HPDE6-E6E7 (cell line): ENCODE data around the gene KANSL2.
"Not testable (repeated sequence)": the region's sequence is repeated elsewhere in the genome, so short reads cannot be mapped to it uniquely, and the experiment has no call there.

Experiments used
- DNase-seq: peaks from one replicate; pipeline ENCODE4 v3.0.0; 2011; ENCODE audit warnings: missing footprints; ENCODE audit errors: extremely low spot score

Gene KANSL2

DNA sequence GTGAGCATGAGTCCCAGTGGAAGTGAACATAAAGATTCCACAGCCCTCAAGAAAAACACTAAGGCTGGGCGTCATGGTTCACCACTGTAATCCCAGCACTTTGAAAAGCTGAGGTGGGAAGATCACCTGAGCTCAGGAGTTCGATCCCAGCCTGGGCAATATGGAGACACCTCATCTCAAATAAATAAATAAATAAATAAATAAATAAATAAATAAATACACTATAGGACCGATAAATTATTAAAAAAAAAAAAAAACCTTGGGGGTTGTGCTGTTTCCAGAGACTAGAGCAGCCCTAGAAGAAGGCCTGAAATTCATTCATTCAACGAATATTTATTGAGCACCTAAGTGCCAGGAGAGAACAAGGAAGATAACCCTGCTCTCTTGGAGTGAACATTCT lies 1.5 kb upstream of the KANSL2 start:
- DNase-seq: no peak

- DNase-seq: no peak
These were observed 889 bp upstream of the KANSL2 start for GRCh38 chr12:48682927-48683326.

GRCh38 chr12:48682533-48682905 lies 481 bp upstream of the KANSL2 start:
- DNase-seq: not testable (repeated sequence)

DNA sequence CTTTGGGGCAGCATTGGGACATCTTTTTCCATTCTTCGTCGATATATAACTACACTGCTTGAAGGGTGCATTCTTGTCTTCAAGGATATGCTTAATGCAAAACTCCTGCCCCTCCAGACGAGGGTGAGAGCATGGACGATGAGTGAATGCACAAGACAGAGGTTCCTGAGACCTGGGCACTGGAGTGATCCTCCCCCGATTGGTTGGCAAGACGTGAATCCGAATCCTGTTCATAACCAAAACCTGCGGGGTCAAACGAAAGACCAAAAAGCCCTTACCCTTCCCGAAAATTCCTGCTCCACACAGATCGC lies 684 bp downstream of the KANSL2 start:
- DNase-seq: no peak

GRCh38 chr12:48680861-48681260 lies 1.2 kb downstream of the KANSL2 start:
- DNase-seq: no peak

GRCh38 chr12:48678551-48679185 lies 3.4 kb downstream of the KANSL2 start:
- DNase-seq: no peak

DNA sequence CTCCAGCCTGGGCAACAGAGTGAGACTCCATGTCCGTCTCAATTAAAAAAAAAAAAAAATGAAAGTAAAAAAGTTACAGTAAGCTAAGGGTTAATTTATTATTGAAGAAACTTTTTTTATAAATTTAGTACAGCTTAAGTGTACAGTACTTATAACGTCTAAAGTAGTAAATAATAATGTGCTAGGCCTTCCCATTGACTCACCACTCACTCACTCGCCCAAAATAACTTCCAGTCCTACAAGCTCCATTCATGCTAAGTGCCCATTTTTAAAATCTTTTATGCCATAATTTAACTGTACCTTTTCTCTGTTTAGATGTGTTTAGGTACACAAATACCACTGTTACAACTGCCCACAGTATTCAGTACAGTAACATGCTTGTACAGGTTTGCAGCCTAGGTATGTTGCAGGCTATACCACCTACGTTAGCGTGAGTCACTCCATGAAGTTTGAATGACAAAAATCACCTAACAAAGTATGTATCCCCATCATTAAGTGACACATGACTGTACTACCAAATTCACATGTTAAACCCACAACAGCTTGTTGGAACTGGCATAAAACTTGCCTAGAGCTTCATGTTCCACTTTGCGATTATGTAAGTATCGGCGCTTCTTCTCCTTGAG lies 10.7 kb downstream of the KANSL2 start:
- DNase-seq: peak; percentile 27

DNA sequence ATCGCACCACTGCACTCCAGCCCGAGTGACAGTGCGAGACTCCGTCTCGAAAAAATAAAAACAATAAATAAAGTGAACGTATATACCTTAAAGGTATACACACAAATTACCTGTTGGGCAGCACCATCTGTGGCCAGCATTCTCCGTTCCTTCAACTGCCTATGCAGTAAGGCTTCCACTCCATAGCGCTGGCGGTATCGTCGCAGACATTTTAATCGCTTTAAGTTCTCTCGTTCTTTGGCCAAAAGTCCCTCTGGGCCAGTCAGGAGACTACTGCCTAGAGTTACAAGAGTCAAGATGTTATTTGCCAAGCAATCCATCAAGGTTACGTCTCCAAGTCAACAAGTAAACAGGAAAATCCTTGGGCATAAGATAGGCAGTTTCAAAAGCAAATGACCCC lies 13.0 kb downstream of the KANSL2 start:
- no peak for DNase-seq

DNA sequence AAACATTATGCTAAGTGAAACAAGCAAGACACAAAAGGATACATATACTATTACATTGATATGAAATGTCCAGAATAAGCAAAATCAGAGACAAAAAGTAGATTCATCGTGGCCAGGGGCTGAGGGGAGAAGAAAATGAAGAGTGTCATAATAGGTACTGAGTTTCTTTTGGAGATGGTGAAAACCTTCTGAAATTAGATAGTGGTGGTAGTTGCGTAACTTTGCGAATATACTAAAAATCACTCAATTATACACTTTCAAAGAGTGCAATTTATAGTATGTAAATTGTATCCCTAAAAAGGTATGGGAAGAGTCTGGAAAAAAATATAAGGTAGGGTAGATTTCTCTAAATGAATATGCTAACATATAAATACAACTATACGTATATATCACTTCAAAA lies 22.2 kb downstream of the KANSL2 start:
- no peak for DNase-seq

DNA sequence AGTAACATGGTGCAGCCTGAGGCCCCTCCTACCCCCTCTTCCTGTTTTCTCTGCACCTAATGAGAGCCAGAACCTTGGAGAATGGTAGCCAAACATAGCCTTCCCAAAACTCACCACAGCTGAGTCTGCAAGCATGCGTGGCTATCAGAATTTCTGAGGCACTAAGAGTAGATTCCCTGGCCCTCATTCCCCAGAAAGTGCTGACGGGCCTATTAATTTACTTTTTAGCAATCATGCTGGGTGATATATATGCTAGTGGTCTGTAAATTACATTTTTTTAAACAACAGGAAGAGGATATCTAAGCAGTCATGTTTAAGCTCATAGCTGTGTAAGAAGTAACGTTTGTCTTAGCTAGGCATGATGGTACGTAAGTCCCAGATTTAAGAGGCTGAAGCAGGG lies 30.4 kb downstream of the KANSL2 start:
- no peak for DNase-seq

GRCh38 chr12:48645354-48645753 lies 36.7 kb downstream of the KANSL2 start:
- DNase-seq: not testable (repeated sequence)

DNA sequence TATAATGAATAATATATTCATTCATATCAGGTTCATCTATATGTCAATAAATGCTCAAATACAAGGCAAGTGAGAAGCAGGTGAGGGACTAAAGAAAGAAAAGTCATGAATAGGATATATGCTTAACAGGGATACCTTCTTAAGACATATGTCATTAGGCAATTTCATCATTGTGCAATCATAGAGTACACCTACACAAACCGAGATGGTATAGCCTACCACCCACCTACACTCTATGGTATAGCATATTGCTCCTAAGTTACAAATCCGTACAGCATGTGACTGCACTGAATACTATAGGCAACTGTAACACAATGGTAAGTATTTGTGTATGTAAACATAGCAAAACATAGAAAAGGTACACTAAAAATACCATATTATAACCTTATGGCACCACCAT lies 39.0 kb downstream of the KANSL2 start:
- no peak for DNase-seq

DNA sequence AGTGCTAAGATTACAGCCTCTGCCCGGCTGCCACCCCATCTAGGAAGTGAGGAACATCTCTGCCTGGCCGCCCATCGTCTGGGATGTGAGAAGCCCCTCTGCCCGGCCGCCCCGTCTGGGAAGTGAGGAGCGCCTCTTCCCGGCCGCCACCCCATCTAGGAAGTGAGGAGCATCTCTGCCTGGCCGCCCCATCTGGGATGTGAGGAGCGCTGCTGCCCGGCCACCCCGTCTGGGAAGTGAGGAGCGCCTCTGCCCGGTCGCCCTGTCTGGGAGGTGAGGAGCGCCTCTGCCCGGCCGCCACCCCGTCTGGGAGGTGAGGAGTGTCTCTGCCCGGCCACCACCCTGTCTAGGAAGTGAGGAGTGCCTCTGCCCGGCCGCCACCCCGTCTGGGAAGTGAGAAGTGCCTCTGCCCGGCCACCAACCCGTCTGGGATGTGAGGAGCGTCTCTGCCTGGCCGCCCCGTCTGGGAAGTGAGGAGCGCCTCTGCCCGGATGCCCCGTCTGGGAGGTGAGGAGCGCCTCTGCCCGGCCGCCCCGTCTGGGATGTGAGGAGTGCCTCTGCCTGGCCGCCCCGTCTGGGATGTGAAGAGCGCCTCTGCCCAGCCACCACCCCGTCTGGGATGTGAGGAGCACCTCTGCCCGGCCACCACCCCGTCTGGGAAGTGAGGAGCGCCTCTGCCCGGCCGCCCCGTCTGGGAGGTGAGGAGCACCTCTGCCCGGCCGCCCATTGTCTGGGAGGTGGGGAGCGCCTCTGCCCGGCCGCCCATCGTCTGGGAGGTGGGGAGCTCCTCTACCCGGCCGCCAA lies 40.1 kb downstream of the KANSL2 start:
- not testable (repeated sequence) for DNase-seq

- no peak for DNase-seq
These were observed 41.2 kb downstream of the KANSL2 start for GRCh38 chr12:48640854-48641253.

GRCh38 chr12:48640428-48640827 lies 41.6 kb downstream of the KANSL2 start:
- no peak for DNase-seq

DNA sequence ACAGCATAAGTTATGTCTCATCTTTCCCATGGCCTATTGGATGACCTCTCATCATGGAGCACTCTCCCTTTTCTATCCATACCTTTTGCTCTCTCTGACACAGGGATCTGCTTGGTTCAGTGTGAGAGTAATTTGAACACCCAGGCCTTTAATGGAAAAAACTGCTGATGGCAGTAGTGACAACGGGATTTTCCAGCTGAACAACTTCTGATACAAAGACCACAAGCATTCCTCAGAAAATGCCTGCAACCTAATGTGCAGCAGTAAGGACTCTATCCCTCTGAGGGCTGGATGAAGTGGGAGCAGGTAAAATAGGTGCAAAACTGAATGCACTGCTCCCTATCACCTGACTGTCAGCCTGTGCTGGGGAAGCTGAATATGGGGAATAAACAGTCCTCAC lies 51.0 kb downstream of the KANSL2 start:
- no peak for DNase-seq

GRCh38 chr12:48630346-48630745 lies 51.7 kb downstream of the KANSL2 start:
- no peak for DNase-seq

DNA sequence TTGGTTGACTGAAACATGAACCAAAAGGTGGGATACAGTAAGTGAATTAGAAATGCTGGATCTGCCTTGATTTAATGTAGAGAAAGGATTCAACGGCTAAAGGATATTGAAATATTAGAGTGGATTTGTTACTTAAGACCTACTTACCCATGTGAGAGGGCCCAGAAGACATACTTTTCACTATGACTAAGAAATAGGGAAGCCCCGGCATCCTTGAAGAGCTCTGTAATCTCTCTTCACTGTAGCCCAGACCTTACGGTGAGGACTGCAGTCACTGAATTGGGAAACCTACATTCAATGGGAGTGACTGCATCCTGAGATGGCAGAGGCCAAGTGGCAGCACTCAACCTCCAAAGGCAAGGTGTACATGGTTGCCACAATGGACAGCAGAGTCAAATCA lies 52.5 kb downstream of the KANSL2 start:
- DNase-seq: no peak

DNA sequence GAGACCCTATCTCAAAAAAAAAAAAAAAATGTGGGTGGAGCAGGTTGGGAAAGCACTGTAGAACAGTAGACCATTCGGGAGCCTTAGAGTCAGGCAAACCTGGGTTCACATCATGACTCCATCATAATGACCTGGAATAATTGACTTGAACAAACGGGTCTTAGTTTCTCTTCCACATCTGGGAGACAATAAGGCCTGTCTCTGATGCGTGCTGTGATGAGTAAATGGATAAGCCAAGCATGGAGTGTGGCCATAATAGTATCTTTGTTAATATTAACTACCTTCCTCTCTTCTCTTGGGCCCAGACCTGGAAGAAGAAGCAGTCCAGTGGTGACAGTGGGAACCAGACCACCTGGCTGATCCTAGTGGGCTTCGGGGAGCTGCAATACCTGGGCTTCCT lies 54.5 kb downstream of the KANSL2 start:
- no peak for DNase-seq

GRCh38 chr12:48622997-48623396 lies 59.0 kb downstream of the KANSL2 start:
- not testable (repeated sequence) for DNase-seq

DNA sequence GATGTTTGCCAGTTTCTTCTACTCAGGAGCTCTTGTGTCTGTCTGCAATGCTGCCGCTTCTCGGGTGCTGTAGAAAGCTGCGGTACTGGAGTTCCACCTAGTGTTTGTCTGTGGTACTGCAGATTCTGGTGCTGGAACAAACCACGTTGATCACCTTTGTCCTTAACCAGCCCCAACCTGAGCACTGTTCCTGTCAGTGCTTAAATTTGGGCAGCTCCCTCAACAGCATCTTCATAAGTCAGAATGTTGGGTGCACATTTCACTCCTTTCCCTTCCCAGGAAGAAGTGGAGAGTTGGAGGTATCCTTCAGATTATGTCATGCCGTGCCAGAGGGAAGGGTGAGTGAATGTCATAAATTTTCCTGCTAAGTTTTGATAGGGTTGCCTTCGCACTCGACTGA lies 63.5 kb downstream of the KANSL2 start:
- peak; percentile 63 for DNase-seq

GRCh38 chr12:48615681-48616080 lies 66.4 kb downstream of the KANSL2 start:
- DNase-seq: no peak

DNA sequence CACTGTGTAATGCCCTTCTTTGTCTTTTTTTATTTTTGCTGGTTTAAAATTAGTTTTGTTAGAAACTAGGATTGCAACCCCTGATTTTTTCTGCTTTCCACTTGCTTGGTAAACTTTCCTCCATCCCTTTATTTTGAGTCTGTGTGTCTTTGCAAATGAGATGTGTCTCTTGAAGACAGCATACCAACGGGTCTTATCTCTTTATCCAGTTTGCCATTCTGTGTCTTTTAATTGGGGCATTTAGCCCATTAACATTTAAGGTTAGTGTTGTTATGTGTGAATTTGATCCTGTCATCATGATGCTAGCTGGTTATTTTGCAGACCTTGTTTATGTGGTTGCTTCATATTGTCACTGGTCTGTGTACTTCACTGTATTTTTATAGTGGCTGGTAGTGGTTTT lies 68.7 kb downstream of the KANSL2 start:
- DNase-seq: no peak
